ENCODE measurements around the gene GAS6.
A peak's percentile ranks its signal among the peaks of the same experiment; 100 is the strongest.

GAS6 gene

DNA sequence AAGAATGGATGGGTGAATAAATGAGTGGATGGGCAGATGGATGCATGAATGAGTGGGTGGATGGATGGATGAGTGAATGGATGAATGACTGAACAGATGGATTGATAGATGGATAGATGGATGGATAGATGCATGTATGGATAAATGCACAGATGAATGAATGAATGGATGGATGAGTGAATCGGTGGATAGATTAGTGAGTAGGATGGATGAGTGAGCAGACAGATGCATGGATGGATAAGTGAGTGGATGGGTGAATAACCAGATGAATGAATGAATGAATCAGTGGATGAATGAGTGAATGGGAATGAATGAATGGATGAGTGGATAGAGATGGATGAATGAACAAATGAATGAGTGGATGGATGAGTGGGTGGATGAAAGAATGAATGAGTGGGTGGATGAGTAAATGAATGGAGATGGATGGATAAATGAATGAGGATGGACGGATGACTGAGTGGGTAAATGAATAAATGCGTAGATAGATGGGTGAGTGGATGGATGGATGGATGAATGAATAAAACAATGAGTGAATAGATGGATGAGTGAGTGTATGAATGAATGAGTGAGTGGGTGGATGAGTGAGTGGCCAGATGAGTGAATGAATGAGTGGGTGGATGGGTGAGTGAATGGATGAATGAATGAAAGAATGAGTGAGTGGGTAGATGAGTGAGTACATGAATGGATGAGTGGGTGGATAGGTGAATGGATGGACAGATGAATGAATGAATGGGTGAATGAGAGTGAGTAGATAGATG, 13.0 kb downstream of the GAS6 start:
- DNase-seq = no peak

DNA sequence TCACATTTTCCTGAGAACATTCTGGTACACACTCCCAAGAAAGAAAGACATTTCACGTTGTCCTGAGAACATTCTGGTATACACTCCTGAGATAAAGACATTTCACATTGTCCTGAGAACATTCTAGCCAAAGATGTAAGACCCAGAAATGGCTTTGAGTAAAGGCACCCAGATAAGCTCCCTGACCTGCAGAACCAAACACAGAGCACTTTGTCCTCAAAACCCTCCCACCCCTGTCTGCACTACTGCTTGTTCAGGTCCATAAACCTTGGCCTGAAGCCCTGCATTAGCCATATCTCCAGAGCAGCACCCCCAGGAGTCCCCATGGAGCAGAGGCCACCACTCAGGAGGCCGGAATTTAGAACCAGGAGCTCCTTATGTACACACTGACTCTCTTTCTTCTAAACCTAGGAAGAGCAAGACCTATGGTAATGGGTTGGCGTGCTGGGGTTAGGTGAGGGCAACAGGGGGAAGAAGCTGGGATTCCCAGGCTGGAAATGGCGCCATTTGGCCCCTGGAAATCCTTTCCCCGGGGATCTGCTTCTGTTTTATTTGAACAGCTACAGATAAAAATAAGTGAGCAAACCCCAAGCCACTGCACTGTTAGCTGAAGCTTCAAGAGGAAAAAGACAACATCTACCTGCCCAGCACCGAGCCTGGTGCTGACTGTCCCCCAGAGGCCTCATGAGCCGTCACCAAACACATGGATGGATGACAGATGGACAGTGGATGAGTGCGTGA, 13.7 kb downstream of the GAS6 start:
- no peak for DNase-seq

GRCh38 chr13:113849546-113849945, 14.3 kb downstream of the GAS6 start:
- no peak for DNase-seq

DNA sequence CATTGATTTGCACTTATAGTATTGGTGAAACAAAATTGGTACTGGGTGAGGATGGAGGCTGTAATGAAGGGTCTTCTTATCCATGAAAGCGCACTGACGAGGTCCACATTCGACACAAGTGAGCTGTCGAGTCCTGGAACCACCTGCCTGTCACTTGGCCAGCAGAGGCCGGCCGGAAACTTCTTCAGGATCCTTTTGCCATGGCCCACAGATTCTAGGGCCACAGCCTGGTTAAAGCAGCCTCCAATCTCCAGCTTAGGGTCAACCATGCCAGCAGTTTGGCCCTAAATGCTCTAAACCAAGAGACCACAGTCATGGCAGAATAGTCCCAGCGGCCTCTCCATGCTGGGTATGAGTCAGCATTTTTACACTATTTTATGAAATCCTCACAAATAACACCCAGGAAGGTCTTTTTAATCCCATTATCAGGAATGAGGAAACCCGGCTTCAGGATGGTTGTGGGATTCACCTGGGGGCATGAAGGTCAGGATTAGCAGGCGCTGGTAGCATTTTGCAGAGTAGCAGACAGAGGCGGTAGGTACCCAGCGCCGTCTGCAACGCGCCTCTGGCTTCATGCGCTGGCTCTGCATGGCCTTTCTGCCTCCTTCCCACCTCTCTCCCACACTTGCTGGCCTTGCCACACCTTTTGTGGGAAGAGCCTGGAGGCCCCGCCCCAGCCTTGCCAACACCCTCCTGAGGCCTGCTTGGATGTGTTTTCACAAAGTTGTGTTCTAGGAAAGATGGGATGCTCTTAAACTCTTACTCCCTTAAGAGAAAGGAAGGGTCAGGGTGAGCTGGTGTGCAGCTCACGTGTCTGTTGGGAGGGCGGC, 15.2 kb downstream of the GAS6 start:
- no peak for DNase-seq

- no peak for DNase-seq
Observed at GRCh38 chr13:113848020-113848419, 15.9 kb downstream of the GAS6 start.

- no peak for DNase-seq
Observed at GRCh38 chr13:113846636-113847318, 17.1 kb downstream of the GAS6 start.

DNA sequence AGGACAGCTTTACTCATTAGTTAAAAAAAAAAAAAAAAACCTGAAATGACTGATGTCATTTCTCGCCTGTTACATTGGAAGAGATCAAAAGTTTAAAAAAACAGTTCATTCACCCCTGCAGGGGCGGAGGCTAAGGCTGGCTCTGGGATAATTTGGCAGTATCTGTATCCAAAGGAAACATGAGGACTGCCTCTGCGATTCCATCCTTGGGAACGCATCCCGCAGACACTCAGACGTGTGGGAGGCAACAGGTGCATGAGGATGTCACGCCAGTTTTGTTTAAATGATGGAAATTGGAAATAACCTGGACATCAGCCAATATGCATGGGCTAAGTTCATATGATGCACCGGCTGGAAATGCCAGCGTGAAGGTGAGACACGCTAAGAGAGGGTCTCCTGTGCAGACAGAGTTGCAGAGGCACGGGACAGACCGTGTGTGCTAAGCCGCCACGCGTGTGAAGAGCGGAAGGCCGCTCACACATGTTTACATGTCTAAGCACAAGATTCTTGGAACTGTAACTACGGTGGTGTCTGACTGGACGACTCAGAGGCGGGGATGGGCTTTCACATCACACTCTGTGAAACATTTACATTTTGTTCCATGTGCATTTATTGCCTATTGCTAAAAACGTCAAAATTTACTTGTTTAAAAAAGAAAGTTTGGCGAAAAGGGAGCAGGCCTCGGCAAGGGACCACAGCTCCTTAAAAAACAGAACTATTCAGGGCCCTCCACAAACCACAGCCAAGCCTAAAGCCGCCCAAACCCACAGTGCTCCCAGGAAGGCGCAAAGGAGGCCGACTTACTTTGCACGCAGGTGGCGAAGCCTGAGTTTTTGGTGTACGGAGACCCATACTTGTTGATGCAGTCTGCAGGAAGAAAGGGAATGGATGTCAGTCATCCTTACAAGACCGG, 17.9 kb downstream of the GAS6 start:
- DNase-seq = no peak

DNA sequence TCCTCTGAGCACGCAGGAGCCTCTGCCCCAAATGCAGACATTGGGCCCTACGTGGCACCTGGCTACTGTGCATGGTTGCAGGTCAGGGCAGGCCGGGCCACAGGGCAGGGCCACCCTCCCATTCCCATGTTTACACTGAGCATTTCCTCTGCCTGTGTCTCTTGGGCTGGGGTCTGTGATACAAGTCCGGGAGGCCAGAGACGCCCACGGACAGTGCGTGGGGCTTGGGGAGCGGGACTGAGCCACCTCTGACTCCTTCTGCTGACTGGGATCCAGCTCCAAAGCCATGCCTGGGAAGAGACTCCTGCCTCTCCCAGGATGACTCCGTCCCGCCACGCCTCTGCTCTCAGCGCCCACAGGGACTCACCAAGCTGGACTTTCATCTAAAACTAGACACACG, 18.8 kb downstream of the GAS6 start:
- DNase-seq = no peak

GRCh38 chr13:113843864-113844556, 19.9 kb downstream of the GAS6 start:
- DNase-seq = no peak

- DNase-seq = no peak
Observed at GRCh38 chr13:113843063-113843654, 20.7 kb downstream of the GAS6 start.

DNA sequence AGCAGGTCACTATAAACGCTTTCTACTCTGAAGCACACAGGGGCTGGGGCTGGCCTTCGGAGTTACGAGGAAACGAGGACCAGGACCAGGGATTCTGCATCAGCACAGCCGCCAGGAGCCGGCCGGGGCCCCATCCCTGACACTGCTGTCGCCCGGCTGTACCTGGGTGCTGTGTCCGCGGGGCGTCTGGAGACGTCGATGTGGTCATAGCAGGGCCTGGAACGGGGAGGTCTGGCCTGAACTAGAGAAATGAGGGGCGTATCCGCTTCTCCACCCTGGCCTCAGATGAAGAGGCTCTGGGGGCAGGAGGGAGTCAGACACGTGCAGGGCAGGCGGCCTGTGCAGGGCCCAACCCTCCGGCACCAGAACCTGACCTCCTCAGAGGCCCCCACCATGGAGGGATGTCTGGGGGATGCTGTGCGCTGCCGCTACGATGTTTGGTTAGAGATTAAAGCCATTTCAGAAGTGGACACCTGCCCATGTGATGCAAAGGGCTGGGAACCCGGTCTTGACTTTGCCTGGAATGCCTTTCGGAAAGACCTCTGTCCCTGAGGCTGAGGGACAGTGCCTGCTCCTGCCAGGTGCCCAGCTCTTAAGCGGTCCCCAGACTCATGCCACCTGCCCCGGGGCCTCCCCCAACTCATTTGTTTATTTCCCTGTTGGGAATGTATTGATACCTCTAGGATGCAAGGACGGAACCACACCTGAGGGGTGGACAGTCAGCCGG, 21.4 kb downstream of the GAS6 start:
- no peak for DNase-seq

GRCh38 chr13:113841353-113841650, 22.6 kb downstream of the GAS6 start:
- no peak for DNase-seq

DNA sequence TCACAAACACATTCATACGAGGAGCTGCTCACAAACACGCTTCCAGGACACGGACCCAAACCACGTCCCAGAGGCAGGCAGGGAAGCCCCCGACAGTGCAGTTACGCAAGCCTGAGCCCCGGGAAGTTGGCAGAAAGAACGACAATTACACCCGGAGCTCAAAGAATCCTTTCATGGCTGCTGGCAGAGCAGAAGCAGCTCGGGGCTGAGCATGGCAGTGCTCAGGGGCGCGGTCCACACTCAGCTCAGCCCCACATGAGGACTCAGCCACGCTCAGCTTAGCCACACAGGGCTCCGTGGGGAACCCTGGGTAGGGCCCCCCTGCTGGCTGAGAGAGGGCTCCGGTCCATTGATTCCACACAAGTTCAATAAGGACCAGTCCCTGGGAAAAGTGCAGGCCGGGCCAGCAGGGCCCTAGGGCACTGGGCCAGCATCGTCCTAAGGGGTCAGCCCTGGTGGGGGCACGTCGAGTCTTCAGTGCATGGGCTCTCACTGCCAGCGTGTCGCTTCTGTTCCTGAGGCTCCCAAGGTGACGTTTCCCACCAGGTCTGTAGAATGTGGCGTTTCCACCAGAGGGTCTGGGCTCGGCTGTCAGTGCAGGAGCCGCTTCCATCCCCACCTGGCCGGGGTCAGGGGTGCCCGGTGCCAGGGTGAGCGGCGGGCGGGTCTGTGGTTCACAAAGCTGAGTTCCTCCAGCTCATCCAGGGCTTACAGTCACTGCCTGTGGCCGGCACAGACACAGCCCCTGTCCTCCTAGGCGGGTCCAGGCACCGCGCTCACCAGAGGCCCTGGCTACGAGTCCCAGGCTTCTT, 23.1 kb downstream of the GAS6 start:
- no peak for DNase-seq

- no peak for DNase-seq
Observed at GRCh38 chr13:113839536-113840204, 24.2 kb downstream of the GAS6 start.

GRCh38 chr13:113838711-113839201, 25.1 kb downstream of the GAS6 start:
- DNase-seq = no peak

- peak; percentile 83 for DNase-seq
Observed at GRCh38 chr13:113837560-113838355, 26.1 kb downstream of the GAS6 start.

- peak; percentile 76 for DNase-seq
Observed at GRCh38 chr13:113836768-113837559, 26.9 kb downstream of the GAS6 start.

Data from NCI-H2171 treated with DMSO at 0.1 percent for 48 hours (cell line).